Spinal cord (tissue), 10 donors: ENCODE data around the gene CFAP44. TPM values are rescaled to one million over a fixed set of nuclear protein-coding genes. Genes with fewer than 3 reads are reported as not detected.

ENCODE experiments used
- DNase-seq, 6 donors: peaks; one replicate each; pipeline versions ENCODE4 v3.0.0 to v3.0.0-alpha.2; 2013 to 2015; ENCODE audit warnings: low spot score in 6 of 6, low read depth in 4 of 6
- H3K27ac ChIP-seq: one replicate; pipeline ENCODE4 v1.5.1; 2013; ENCODE audit warnings: low read depth, low read length, control low read depth
- H3K27me3 ChIP-seq: one replicate; pipeline ENCODE4 v1.6.1; 2013; ENCODE audit warnings: low read length; ENCODE audit not compliant: control insufficient read depth, insufficient read depth
- H3K36me3 ChIP-seq: one replicate; pipeline ENCODE4 v1.6.1; 2013; ENCODE audit warnings: low read length; ENCODE audit not compliant: control insufficient read depth, insufficient read depth
- H3K4me1 ChIP-seq: one replicate; pipeline ENCODE4 v1.6.1; 2013; ENCODE audit warnings: low read length; ENCODE audit not compliant: control insufficient read depth, insufficient read depth
- H3K4me3 ChIP-seq: one replicate; pipeline ENCODE4 v1.5.1; 2013; ENCODE audit warnings: low read depth, low read length, control low read depth
- H3K9me3 ChIP-seq: one replicate; pipeline ENCODE4 v1.6.1; 2013; ENCODE audit warnings: low read length; ENCODE audit not compliant: control insufficient read depth, insufficient read depth
- WGBS: methylation state at CpG from one replicate; pipeline ENCODE4 v1.1.5; 2013; ENCODE audit warnings: missing lambda C conversion rate; ENCODE audit not compliant: insufficient coverage; 5-methylcytosine and 5-hydroxymethylcytosine counted together
- polyA plus RNA-seq, 2 donors: library from polyadenylated mRNA; unstranded; fragments of 120-200 nt; gene quantifications; one replicate each; pipeline ENCODE4 v1.2.1, GENCODE V29; 2013; ENCODE audit not compliant: insufficient read length in 2 of 2
- small RNA-seq: library from RNA; depleted of rRNA; stranded (forward); fragments of <200 nt; gene quantifications from one replicate; pipeline ENCODE3, GENCODE V24; 2014; ENCODE audit warnings: low replicate concordance
- total RNA-seq, 2 donors: library from RNA; depleted of rRNA in 1 of 2; stranded (reverse); fragments of 120-200 nt in 1 of 2; fragments of >200 nt in 1 of 2; gene quantifications; one replicate each; pipeline versions ENCODE4 v1.2.3 to v1.2.4, GENCODE V29; 2013 to 2014
- donor health status: healthy.

The CFAP44 gene
- total and polyA plus RNA-seq, 4 donors: 20.0 to 33.1 (median 23.0) TPM

GRCh38 chr3:113405180-113405579, 36.1 kb downstream of the CFAP44 start:
- Histone ChIP-seq H3K36me3 (no peaks in the 10 kb centered on the region), H3K4me1 (no peaks in the 10 kb centered on the region), H3K27ac (no peak overlapping the region), H3K27me3 (no peaks in the 10 kb centered on the region), H3K4me3 (no peak overlapping the region), H3K9me3 (no peaks in the 10 kb centered on the region)
- WGBS: no CpG with 5 or more reads among the region's 1 CpG
- DNase-seq: no peak

- Histone ChIP-seq H3K9me3 (no peaks in the 10 kb centered on the region), H3K36me3 (no peaks in the 10 kb centered on the region), H3K27me3 (no peaks in the 10 kb centered on the region), H3K27ac (no peak overlapping the region), H3K4me3 (no peak overlapping the region), H3K4me1 (no peaks in the 10 kb centered on the region)
- WGBS: 100% methylated on average over 1 of the region's 1 CpG
- DNase-seq: no peak
Observed at GRCh38 chr3:113404637-113405036, 36.7 kb downstream of the CFAP44 start.

Small RNA genes within 50 kb of the gene (small RNA-seq; reads per million reads assigned to genes)
- not detected for gene MIR8076

Other genes with a start within 250 kb of the CFAP44 start
- gene BOC, start 229.9 kb downstream of the CFAP44 start, total RNA-seq: 10 to 100 TPM; 37.7 to 57.0 TPM
- 10 to 100 TPM; 40.0 to 54.7 TPM for gene BOC, start 229.9 kb downstream of the CFAP44 start, polyA plus RNA-seq
- gene SPICE1, start 73.7 kb upstream of the CFAP44 start, total RNA-seq: 10 to 100 TPM; 21.0 to 32.2 TPM
- 10 to 100 TPM; 12.7 to 16.3 TPM for gene SPICE1, start 73.7 kb upstream of the CFAP44 start, polyA plus RNA-seq
- gene SIDT1, start 91.1 kb upstream of the CFAP44 start, total RNA-seq: 10 to 100 TPM; 45.2 to 49.6 TPM
- 10 to 100 TPM; 18.2 to 34.6 TPM for gene SIDT1, start 91.1 kb upstream of the CFAP44 start, polyA plus RNA-seq